GM19023 (cell line): Measurements from ENCODE around the gene SPAG16.

Experiments
- ATAC-seq: cut with Tn5 transposase; IDR thresholded peaks from one replicate; pipeline ENCODE4 v1.9.1; 2021; ENCODE audit warnings: mild to moderate bottlenecking, moderate library complexity; ENCODE audit not compliant: unreplicated experiment

The SPAG16 gene

DNA sequence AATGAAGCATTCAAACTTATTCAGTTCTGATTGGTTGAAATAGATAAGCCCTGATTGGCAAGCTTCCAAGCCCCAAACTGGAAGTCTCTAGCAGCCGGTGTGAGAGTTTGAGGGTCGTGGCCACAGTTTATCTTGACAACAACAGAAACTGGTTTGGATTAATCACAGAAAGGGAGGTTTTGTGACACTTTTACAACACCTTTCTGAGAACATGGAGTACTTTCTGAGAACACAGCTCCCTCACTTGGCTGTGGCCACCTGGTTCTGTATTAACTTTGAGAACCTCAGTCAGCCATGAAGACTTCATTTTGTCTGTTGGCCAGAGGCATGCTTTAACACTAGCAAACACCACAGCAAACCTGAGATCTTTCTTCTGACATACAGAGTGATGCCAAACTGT is 845.9 kb downstream of the SPAG16 start:
- ATAC-seq, result no peak

- no peak for ATAC-seq
Measured at GRCh38 chr2:214135966-214136365, 851.7 kb downstream of the SPAG16 start.

GRCh38 chr2:214138779-214139178 is 854.5 kb downstream of the SPAG16 start:
- no peak for ATAC-seq

- no peak for ATAC-seq
Measured at GRCh38 chr2:214139630-214140284, 855.5 kb downstream of the SPAG16 start.

DNA sequence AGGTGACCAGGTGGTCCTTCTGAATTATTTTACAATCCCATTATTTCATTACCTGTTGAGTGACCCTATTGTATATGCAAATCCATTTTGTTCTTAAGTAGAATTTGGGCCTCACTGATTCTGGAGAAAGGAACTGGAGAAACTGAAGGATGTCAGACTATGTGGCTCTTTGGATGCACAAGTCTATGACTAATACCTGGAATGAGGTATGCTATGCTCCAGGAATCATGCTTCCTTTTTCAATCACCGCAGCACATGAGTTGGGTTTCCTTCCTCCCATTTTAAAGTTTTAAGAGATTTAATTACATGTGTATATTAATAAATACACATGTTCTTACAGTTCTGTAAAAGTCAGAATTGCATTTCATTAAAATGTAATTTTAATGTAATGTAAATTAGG is 872.7 kb downstream of the SPAG16 start:
- ATAC-seq, result no peak

- no peak for ATAC-seq
Measured at GRCh38 chr2:214158851-214159250, 874.6 kb downstream of the SPAG16 start.

DNA sequence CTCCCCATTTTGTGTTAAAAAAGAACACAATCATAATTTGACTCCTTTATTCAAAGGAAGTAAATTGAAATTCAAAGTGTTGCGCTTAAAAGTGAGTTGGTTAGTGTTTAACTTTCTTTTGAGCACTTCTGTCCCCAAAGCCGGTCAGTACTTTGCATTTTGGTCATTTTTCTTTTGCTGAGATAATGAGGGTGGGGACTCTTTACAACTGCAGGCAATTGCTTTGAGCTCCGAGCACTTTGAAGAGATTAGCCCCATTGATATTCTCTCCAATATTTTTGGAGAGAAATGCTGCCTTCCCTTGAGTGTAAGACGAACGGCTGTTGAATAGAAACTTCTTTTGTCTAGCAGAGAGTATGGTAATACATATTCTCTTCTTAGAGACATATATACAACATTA is 885.0 kb downstream of the SPAG16 start:
- no peak for ATAC-seq

DNA sequence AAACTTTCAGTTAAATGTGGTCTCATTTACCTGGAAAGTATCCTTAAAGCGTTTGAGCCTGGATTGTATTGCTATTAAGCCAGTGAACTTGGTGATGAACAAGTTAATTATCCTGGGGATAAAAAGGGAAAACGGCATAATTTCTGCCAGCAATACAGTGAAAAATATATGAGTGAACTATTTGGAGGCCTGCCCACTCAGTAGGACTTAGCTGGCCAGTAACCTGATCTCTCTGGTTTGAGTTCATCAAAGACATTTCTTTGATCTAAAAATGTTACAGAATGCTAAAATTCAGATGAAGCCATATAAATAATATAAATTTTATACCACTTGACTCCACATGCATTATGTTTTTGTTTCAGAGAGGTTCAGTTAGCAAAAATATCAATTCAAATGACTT is 885.5 kb downstream of the SPAG16 start:
- no peak for ATAC-seq

GRCh38 chr2:214174563-214174962 is 890.3 kb downstream of the SPAG16 start:
- ATAC-seq, result no peak

DNA sequence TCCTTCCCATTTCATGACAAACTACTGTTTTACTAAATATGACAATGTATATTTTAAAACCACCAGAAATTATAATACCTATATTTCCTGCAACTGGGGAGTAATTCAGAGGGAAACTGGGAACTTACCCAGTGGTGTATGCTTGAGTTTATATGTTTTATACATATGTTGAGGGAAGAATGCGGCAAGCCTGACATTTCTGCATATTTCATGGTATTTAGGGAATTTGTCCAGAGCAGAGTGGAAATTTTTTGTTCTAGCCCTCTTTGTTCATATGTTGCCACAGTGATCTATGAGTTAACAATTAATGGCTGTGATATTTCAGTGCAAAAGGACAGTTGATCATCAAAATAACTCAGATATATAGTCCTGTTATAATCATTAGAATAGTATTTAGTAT is 895.8 kb downstream of the SPAG16 start:
- ATAC-seq, result no peak

- ATAC-seq, result no peak
Measured at GRCh38 chr2:214180686-214181085, 896.4 kb downstream of the SPAG16 start.

DNA sequence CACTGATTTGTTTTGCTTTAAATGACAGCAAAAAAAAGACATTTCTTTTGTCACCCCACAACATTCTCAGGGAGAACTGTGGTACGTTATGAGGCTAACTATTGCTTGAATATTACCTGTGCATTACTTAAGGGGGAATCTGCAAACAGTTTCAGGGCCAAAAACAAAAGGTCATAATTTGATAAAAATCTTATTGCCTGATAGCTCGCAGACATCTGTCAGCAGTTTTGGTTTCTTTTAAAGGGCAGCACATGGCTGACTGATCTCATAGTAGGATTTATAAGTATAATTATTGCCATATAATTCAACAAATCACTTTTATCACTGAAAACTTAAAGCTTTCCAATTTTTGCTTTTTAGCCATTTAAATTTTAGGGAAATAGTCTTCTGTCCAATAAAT is 900.2 kb downstream of the SPAG16 start:
- ATAC-seq, result no peak

DNA sequence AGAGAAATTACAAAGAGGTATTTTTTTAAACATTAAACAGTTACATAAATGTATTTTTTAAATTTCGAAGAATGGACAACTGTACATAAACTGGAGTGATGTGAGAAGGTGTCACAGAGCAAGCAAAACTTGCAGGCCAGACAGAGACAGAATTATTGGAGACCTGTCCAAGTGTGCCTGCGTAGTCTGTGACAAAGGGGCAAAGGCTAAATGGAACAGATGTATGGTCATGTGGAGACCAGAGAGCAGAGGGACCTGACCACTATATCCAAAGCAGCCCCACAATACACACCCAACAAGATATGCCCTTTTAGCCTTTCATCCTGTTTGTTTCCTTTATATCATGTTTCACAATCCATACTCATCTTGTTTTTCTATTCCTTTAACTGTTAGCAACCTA is 901.3 kb downstream of the SPAG16 start:
- ATAC-seq, result no peak

DNA sequence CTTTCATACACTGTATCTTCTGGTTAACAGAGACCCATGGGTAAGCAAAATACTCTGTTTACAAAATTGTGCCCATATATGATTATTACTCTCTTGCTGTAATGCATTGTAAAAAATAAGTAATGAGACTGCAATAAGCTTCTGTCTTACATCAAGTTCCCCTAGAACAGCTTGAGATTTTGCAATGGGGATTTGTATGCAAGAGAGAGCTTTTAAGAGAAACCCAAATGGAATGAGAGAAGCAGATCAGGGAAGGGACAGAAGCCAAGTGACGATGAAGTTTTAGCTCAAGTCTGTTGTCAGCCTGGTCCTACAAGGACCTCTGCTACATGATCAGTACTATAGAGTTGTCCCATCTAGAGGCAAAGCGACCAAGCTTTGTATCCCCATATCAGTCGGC is 908.4 kb downstream of the SPAG16 start:
- ATAC-seq, result no peak

DNA sequence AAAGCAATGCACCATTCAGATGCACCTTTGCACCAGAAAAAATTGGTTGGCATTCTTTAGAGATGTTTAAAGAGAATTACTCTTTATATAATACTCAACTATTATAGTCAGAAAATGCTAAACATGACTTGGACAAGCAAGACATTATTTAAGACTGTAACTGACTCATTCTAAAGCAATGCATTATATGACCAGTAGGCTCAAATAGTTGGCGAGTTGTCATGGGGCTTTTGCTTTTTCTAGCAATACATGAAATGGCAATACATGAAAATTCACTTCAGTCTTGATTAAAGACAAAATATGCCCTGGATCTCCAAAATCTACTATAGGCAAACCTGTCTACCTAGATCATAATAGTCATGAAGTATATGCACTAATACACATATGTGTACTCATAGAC is 909.7 kb downstream of the SPAG16 start:
- no peak for ATAC-seq

DNA sequence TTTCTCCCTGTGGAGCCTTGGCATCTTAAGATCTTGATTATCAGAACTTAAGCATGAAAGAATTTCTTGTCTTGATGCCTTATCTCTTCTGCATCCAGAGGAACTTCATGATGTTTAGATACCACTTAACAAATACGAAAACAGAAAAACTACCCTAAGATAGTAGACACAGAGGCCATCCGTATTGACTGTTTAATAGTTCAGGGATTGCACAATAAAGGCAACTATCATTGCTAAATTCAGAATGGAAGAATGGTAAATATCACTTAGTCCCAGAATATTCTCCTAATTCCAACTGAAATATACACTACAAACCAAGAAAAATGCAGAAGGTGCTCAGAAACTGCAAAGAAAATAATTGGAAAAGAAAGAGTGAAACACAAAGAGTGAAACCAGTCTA is 912.0 kb downstream of the SPAG16 start:
- no peak for ATAC-seq

- no peak for ATAC-seq
Measured at GRCh38 chr2:214201892-214202291, 917.6 kb downstream of the SPAG16 start.

DNA sequence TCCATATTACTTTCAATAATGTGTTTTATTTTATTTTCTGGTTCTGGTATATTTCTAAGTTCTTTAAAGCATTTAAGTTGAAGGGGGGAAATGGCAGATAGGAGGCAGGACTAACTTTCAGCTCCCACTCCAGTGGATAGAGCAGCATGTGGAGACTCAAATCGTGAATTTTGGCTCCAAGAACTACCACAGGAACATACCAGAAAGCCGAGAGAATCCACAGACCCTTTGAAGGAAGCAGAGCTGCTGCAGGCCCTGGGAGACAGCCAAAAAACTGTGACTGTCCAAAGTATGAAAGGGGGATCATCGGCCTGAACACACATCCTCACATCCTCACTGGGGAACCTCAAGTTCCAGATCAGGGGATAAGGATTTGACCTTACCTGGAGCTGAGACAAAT is 919.0 kb downstream of the SPAG16 start:
- ATAC-seq, result no peak

GRCh38 chr2:214203744-214204289 is 919.6 kb downstream of the SPAG16 start:
- ATAC-seq, result no peak

DNA sequence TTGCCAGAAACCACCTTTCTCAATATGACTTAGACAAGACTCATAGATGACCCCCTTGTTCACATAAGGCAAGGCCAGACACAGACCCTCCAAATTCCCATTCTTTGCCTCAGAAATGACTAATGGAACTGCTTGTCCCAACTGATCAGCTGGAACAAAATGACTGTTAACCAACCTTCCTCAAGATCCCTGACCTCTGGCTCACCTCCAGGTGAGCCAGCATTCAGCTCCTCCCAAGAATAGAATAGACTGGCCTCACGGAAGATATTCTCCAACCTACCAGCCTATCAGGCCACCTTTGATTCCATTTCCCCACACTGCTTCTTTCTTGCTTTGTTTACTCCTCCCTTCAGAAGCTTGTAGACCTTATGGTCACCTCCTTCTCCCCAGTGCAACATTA is 930.8 kb downstream of the SPAG16 start:
- ATAC-seq, result no peak

DNA sequence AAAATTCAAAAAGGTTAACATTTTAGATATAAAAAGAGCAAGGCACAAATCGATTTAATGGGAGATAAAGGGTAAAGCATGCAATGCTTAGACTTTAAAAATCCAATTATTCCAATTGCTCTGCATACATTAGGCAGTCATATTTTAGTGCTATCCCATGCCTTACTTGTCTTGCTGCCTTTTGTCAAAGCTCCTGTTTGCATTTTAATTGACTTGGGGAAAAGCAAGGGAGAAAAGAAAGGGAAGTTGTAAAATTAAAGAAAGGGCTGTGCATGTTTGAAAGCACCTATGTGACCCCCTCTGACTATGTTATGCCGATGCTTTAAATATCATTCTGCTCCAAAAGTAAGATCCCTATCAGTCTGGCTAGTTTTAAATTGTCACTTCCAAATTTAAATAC is 932.9 kb downstream of the SPAG16 start:
- ATAC-seq, result no peak

GRCh38 chr2:214217599-214217998 is 933.3 kb downstream of the SPAG16 start:
- ATAC-seq, result no peak

DNA sequence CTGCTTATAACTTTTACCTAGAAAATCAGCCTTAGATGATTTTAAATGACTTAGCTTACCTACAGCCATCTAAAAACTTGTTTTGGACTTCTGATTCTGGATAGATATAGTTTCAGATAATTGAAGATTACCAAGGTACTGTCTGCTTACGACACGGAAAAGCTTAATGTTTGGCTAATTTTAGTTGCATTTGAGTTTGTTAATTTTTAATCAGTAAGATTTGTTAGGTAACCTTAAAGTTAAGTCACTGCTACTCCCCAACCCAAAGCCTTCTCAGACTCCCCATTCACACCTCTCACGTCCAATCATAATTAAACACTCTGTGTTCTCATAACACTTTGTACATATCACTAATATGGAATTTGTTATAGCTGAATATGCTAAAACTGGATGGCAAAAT is 936.0 kb downstream of the SPAG16 start:
- ATAC-seq, result no peak
